BLaER1 (cell line): Measurements from ENCODE around the gene ADAMTS2.
"Not testable (repeated sequence)": the region's sequence is repeated elsewhere in the genome, so short reads cannot be mapped to it uniquely, and the experiment has no call there.

Source experiments
- H3K27ac ChIP-seq: shearing (Covaris generic); formaldehyde crosslinking; 2 replicates; pipeline ENCODE4 v1.8.1; 2022
- H3K27me3 ChIP-seq: shearing (Covaris generic); formaldehyde crosslinking; 2 replicates; pipeline ENCODE4 v1.8.1; 2022
- H3K36me3 ChIP-seq: shearing (Covaris generic); formaldehyde crosslinking; 2 replicates; pipeline ENCODE4 v1.8.1; 2022
- H3K4me1 ChIP-seq: shearing (Covaris generic); formaldehyde crosslinking; 2 replicates; pipeline ENCODE4 v1.8.1; 2022
- H3K4me2 ChIP-seq: shearing (Covaris generic); formaldehyde crosslinking; 2 replicates; pipeline ENCODE4 v1.8.1; 2022
- H3K4me3 ChIP-seq: shearing (Covaris generic); formaldehyde crosslinking; 2 replicates; pipeline ENCODE4 v1.8.1; 2022
- H3K9ac ChIP-seq: shearing (Covaris generic); formaldehyde crosslinking; 2 replicates; pipeline ENCODE4 v1.8.1; 2022
- H3K9me3 ChIP-seq: shearing (Covaris generic); formaldehyde crosslinking; 2 replicates; pipeline ENCODE4 v1.8.1; 2022
- H4K20me1 ChIP-seq: shearing (Covaris generic); formaldehyde crosslinking; 2 replicates; pipeline ENCODE4 v1.8.1; 2022
- Cebpa-rat ChIP-seq: shearing (Covaris generic); IDR thresholded peaks from 2 replicates; pipeline ENCODE4 v1.8.1; 2022

ADAMTS2 gene

GRCh38 chr5:179111267-179112207 lies 233.7 kb downstream of the ADAMTS2 start:
- Histone ChIP-seq H3K9ac (no peak overlapping the region), H3K27me3 (no peaks in the 10 kb centered on the region), H3K36me3 (no peaks in the 10 kb centered on the region), H3K4me3 (no peak overlapping the region), H3K9me3 (peaks cover 32% of the 10 kb centered on the region), H3K4me1 (no peaks in the 10 kb centered on the region), H3K27ac (no peak overlapping the region), H4K20me1 (no peaks in the 10 kb centered on the region), H3K4me2 (no peak overlapping the region)
- TF ChIP-seq Cebpa-rat: no peak

GRCh38 chr5:179110528-179110927 lies 234.7 kb downstream of the ADAMTS2 start:
- Histone ChIP-seq H4K20me1 (no peaks in the 10 kb centered on the region), H3K4me3 (no peak overlapping the region), H3K4me1 (no peaks in the 10 kb centered on the region), H3K9me3 (peaks cover 32% of the 10 kb centered on the region), H3K27ac (no peak overlapping the region), H3K9ac (no peak overlapping the region), H3K27me3 (no peaks in the 10 kb centered on the region), H3K4me2 (no peak overlapping the region), H3K36me3 (no peaks in the 10 kb centered on the region)
- no peak for TF ChIP-seq Cebpa-rat

DNA sequence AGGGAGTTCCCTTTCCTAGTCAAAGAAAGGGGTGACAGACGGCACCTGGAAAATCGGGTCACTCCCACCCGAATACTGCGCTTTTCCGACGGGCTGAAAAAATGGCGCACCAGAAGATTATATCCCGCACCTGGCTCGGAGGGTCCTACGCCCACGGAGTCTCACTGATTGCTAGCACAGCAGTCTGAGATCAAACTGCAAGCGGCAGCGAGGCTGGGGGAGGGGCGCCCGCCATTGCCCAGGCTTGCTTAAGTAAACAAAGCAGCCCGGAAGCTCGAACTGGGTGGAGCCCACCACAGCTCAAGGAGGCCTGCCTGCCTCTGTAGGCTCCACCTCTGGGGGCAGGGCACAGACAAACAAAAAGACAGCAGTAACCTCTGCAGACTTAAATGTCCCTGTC lies 244.0 kb downstream of the ADAMTS2 start:
- H3K4me3 ChIP-seq, H4K20me1 ChIP-seq, H3K27me3 ChIP-seq, H3K4me1 ChIP-seq, H3K36me3 ChIP-seq, H3K27ac ChIP-seq, H3K4me2 ChIP-seq, H3K9ac ChIP-seq: not testable (repeated sequence)
- H3K9me3 ChIP-seq: peaks cover 37% of the 10 kb centered on the region

DNA sequence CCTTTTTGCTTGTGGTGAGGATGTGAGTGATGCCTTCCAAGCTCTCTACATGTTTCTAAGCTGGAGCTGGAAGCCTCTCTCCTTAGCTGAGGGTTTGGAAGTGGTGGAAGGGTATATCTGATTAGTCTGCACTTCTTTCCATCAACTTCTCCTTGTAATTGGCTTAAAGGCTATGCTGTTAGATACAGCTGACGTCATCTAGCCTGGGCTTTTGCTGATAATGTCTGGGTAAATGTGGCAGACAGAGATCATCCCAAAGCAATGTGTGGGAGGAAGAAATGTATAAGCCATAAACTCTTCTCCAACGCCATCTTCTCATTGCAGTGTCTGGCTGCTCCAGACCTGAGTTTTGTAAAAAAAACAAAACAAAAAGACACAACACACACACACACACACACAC lies 255.8 kb downstream of the ADAMTS2 start:
- H3K4me3 ChIP-seq: no peak overlapping the region
- H3K36me3 ChIP-seq: no peaks in the 10 kb centered on the region
- peaks cover 73% of the 10 kb centered on the region for H3K9me3 ChIP-seq

GRCh38 chr5:179080724-179081123 lies 264.5 kb downstream of the ADAMTS2 start:
- TF ChIP-seq Cebpa-rat: no peak

More for the DNA sequence above, 255.8 kb downstream of the ADAMTS2 start:
- H3K4me2 ChIP-seq: no peak overlapping the region
- no peaks in the 10 kb centered on the region for H3K4me1 ChIP-seq
- no peak overlapping the region for H3K27ac ChIP-seq
- H4K20me1 ChIP-seq: no peaks in the 10 kb centered on the region
- no peak for TF ChIP-seq Cebpa-rat
- H3K27me3 ChIP-seq: no peaks in the 10 kb centered on the region
- no peak overlapping the region for H3K9ac ChIP-seq

DNA sequence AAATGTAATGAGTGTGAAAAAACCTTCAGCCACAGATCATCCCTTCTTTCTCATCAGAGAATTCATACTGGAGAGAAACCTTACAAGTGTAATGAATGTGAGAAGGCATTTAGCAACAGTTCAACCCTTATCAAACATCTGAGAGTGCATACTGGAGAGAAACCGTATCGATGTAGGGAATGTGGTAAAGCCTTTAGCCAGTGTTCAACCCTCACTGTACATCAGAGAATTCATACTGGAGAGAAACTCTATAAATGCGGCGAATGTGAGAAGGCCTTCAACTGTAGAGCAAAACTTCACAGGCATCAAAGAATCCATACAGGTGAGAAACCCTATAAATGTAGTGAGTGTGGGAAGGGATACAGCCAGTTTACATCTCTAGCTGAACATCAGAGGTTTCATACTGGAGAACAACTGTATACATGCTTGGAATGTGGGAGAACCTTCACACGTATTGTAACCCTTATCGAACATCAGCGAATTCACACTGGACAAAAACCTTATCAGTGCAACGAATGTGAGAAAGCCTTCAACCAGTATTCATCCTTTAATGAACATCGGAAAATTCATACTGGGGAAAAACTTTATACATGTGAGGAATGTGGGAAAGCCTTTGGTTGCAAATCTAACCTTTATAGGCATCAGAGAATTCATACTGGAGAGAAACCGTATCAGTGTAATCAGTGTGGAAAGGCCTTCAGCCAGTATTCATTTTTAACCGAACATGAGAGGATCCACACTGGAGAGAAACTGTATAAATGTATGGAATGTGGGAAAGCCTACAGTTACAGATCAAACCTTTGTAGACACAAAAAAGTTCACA lies 265.9 kb downstream of the ADAMTS2 start:
- peaks cover 97% of the 10 kb centered on the region for H3K9me3 ChIP-seq
- no peaks in the 10 kb centered on the region for H3K4me1 ChIP-seq
- H3K36me3 ChIP-seq: no peaks in the 10 kb centered on the region
- no peak overlapping the region for H3K27ac ChIP-seq
- H3K4me3 ChIP-seq: no peak overlapping the region
- no peaks in the 10 kb centered on the region for H3K27me3 ChIP-seq
- no peak for TF ChIP-seq Cebpa-rat
- no peaks in the 10 kb centered on the region for H4K20me1 ChIP-seq
- no peak overlapping the region for H3K9ac ChIP-seq
- no peak overlapping the region for H3K4me2 ChIP-seq

More at GRCh38 chr5:179080724-179081123, 264.5 kb downstream of the ADAMTS2 start:
- H3K4me2 ChIP-seq: no peak overlapping the region
- no peaks in the 10 kb centered on the region for H4K20me1 ChIP-seq
- no peaks in the 10 kb centered on the region for H3K4me1 ChIP-seq
- H3K9ac ChIP-seq: no peak overlapping the region
- H3K9me3 ChIP-seq: peaks cover 97% of the 10 kb centered on the region
- H3K36me3 ChIP-seq: no peaks in the 10 kb centered on the region
- no peak overlapping the region for H3K27ac ChIP-seq
- no peaks in the 10 kb centered on the region for H3K27me3 ChIP-seq
- H3K4me3 ChIP-seq: no peak overlapping the region

DNA sequence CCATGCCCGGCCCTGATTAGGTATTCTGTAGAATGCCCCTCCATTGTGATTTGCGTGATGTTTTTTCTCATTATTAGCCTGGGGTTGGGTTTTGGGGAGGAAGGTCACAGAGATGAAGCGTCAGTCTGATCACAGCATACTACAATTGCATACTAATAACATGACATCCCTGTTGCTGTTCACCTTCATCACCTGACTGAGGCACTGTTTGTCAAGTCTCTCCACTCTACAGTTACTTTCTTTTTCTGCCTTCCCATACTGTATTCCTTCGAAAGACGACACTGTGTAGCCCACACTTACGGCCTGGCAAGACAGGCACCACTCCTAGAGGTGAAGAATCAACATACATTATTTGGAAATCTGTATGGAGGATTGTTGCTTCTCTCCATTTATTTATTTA lies 279.6 kb downstream of the ADAMTS2 start:
- Histone ChIP-seq H3K27me3 (no peaks in the 10 kb centered on the region), H3K9ac (no peak overlapping the region), H3K4me1 (no peaks in the 10 kb centered on the region), H3K4me2 (no peak overlapping the region), H3K36me3 (no peaks in the 10 kb centered on the region), H3K4me3 (no peak overlapping the region), H3K9me3 (peaks cover 93% of the 10 kb centered on the region), H4K20me1 (no peaks in the 10 kb centered on the region), H3K27ac (no peak overlapping the region)
- no peak for TF ChIP-seq Cebpa-rat

GRCh38 chr5:179061025-179061424 lies 284.2 kb downstream of the ADAMTS2 start:
- no peaks in the 10 kb centered on the region for H4K20me1 ChIP-seq
- peaks cover 83% of the 10 kb centered on the region for H3K9me3 ChIP-seq
- no peak overlapping the region for H3K4me2 ChIP-seq
- no peaks in the 10 kb centered on the region for H3K27me3 ChIP-seq
- peak overlapping the region; percentile 56; the same call in 1 of the 2 replicates for H3K4me3 ChIP-seq
- no peak overlapping the region for H3K9ac ChIP-seq
- no peaks in the 10 kb centered on the region for H3K4me1 ChIP-seq
- TF ChIP-seq Cebpa-rat: no peak
- H3K27ac ChIP-seq: no peak overlapping the region
- no peaks in the 10 kb centered on the region for H3K36me3 ChIP-seq
